Fibroblast of mammary gland (primary cell): ENCODE data around the gene PNMA8B.

Experiments
- DNase-seq: peaks from one replicate; pipeline ENCODE4 v3.0.0-alpha.2; 2010; ENCODE audit warnings: low read depth
- H3K4me3 ChIP-seq: 2 replicates; pipeline ENCODE4 v1.5.1; 2011; ENCODE audit warnings: low read depth, mild to moderate bottlenecking, low read length, moderate library complexity; ENCODE audit not compliant: control insufficient read depth
- TF ChIP-seq, protein P1 (sequence below): conservative IDR thresholded peaks from 2 replicates; pipeline ENCODE4 v1.5.1; 2011; ENCODE audit warnings: low read depth, low read length, inconsistent platforms; ENCODE audit not compliant: control insufficient read depth, insufficient read depth

The PNMA8B gene

DNA sequence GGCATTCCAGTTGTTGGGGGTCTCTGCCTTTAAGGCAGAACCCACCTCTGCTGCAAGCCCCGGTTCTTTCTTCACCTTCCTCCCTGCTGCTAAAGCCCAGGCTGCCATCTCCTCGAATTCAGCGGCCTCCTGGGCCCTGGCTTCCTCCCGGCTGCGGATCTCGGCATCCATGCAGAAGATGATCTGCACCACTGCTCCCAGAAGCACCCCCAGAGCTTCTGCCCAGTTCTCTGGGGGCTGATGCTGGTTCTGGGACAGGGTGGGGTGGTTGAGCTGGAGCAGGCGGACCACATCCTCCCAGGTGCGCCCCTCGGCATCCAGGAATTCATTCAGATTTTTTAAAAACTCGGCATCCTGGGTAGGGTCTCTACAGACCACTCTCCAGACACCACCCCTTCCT is 25.3 kb downstream of the PNMA8B start:
- DNase-seq = no peak
- TF ChIP-seq, protein P1, sequence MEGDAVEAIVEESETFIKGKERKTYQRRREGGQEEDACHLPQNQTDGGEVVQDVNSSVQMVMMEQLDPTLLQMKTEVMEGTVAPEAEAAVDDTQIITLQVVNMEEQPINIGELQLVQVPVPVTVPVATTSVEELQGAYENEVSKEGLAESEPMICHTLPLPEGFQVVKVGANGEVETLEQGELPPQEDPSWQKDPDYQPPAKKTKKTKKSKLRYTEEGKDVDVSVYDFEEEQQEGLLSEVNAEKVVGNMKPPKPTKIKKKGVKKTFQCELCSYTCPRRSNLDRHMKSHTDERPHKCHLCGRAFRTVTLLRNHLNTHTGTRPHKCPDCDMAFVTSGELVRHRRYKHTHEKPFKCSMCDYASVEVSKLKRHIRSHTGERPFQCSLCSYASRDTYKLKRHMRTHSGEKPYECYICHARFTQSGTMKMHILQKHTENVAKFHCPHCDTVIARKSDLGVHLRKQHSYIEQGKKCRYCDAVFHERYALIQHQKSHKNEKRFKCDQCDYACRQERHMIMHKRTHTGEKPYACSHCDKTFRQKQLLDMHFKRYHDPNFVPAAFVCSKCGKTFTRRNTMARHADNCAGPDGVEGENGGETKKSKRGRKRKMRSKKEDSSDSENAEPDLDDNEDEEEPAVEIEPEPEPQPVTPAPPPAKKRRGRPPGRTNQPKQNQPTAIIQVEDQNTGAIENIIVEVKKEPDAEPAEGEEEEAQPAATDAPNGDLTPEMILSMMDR = no peak
- H3K4me3 ChIP-seq = no peak overlapping the region

DNA sequence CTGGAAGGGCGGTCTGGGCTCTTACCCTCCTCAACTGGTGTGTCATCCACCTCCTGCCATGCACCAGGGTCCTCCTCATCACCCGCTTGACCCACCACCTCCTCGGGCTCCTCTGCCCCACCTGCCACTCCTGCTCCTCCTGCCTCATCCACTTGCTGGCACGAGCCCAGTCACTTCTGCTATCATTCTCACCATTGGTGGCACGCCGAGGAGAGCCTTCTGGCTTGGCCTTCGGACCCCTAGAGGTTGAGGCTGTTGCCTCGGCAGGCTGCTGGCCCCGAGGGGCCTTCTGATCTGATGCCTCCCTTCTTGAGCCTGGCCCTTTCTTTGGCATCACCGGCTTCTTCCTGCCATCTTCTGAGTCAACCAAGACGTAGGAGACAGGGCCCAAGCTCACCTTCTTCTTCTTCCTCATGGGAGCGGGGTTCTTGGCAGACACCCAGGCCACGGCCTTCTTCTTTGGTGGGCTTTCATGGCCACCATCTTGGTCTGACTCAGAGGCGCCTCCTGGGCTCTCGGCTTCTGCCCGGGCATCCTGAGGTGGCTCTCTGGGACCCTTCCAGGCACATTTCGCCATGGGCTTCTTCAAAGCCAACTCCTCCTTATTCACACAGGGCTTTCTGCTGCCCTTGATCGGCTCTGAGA is 26.0 kb downstream of the PNMA8B start:
- DNase-seq = no peak
- no peak overlapping the region for H3K4me3 ChIP-seq
- TF ChIP-seq, protein P1 = no peak

DNA sequence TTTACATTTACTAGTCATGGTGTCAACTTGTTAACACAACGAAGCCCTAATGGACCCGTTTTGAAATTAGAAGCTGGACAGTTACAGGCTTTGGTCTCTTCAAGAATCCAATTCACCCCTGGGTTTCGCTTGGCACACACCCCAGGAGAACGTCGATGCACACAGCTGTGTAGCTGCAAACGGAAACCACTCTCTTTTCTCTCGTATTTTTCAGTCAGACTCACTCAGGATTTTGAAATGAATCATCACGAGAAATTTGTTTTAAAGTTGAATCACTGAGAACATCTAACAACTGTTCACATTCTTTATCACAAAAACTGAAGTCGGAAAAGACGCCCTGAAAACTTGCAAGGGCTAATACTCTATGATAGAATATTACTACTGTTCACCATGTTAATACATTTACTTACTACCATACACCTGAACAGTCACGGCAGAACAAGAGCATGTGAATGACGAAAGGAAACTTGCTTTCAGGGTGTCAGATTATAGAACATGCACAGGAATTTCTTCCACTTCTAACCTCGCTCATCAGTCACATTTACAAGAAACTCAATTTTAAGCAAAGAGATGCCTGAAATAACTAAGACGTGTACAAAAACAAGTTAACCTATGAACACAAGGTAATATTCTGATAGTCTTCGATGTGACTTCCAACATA is 29.0 kb downstream of the PNMA8B start:
- no peak overlapping the region for H3K4me3 ChIP-seq
- peak; percentile 92 for DNase-seq
- TF ChIP-seq, protein P1 = no peak

DNA sequence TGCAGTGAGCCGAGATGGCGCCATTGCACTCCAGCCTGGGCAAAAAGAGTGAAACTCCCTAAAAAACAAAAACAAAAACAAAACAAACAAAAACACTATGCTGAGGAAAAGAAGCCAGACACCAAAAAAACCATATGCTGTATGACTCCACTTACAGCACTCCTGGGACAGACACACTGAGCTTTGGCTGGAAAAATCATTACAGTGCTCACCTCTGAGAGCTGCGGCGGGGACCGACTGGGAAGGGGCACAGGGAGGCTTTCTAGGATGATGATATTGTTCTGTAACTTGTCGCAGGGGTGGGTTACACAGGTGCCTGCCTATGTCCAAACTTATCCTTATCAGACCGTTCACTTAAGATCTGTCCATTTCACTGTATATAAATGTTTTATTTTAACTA is 32.2 kb downstream of the PNMA8B start:
- H3K4me3 ChIP-seq = no peak overlapping the region
- TF ChIP-seq, protein P1 = no peak
- no peak for DNase-seq

DNA sequence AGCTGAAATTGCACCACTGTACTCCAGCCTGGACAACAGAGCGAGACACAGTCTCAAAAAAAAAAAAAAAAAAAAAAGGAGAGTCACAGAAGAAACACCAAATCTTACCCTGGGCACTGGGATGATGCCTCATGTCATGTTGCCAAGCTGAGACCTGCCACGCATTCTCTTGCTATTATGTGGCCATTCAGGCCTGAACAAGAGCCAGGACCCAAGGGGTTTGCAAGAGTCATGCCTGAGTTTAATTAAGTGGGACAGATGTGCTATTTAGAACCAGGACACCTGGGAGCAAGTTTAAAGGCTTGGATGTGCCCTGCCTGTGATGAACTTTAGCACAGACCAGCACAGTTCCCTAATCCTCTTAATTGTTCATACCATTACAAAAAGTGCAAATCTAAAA is 34.1 kb downstream of the PNMA8B start:
- DNase-seq = peak; percentile 36
- no peak overlapping the region for H3K4me3 ChIP-seq
- TF ChIP-seq, protein P1 = no peak

DNA sequence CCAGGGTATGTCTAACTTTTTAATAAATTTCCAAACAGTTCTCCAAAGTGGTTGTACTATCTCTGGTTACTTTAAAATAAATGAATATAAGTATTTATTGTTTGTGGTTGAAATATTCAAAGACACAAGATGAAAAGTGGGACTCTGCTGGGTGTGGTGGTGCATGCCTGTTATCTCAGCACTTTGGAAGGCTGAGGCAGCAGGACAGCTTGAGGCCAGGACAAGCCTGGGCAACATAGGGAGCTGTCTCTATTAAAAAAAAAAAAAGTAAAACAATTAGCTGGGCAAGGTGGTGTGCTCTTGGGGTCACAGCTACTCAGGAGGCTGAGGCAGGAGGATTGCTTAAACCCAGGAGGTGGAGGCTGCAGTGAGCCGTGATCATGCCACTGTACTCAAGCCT is 34.7 kb downstream of the PNMA8B start:
- TF ChIP-seq, protein P1 = no peak
- no peak overlapping the region for H3K4me3 ChIP-seq
- no peak for DNase-seq

DNA sequence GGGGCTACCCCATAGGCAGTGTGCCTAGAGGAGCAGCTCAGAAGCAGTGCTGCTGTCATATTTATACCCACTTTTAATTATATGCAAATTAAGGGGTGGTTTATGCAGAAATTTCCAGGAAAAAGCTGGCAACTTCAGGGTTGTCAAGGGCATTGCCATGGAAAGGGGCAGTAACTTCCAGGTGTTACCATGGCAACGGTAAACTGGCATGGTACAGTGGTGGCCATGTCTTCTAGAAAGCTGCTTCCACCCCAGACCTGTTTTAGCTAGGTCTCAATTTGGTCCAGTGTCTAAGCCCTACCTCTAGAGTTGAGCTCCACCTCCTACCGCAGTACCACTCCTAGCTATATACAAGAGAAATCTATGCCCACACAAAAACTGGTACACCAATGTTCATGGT is 35.6 kb downstream of the PNMA8B start:
- TF ChIP-seq, protein P1 = no peak
- no peak overlapping the region for H3K4me3 ChIP-seq
- DNase-seq = no peak
